ENCODE data around the gene CCDC188. TPM values are rescaled to one million over a fixed set of nuclear protein-coding genes. Genes with fewer than 3 reads are reported as not detected.

The CCDC188 gene
- total RNA-seq, 1 experiment from 2014 or later: not detected

DNA sequence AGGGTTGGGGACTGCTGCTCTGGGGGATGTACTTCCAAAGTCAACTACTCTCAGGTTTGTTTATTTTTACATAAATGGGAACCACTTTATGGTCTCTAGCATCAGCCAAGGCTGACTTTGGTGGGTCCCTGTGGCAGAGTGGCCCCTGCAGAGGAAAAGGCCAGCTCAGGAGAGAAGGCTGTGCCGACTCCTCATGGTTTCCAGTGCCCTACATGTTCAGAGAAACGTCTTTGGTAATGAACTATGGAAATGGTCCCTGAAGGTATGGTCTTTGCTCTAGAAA is 22.3 kb downstream of the CCDC188 start:
- peak overlapping the region; percentile 48 to 74 (median 55); a peak in 3 of 7 replicates for H3K27ac Mint-ChIP-seq
- H3K9me3 Mint-ChIP-seq: no peaks in the 10 kb centered on the region
- no peak overlapping the region for H3K27ac ChIP-seq (ENCODE audit: insufficient read length, low read depth, low read length)
- H3K56ac ChIP-seq (ENCODE audit: insufficient read length, low read depth, low read length): no peak overlapping the region
- no peak overlapping the region for H3T11ph ChIP-seq (ENCODE audit: low read length)
- no peaks in the 10 kb centered on the region for H3K9me3 ChIP-seq (ENCODE audit: control insufficient read depth, low read depth, low read length)
- H4K5ac ChIP-seq (ENCODE audit: insufficient read length, low read depth, low read length): no peak overlapping the region
- H2BK15ac ChIP-seq (ENCODE audit: low read depth, low read length): no peak overlapping the region
- no peak overlapping the region for H3K9ac ChIP-seq (ENCODE audit: extremely low read depth, insufficient read length, low read length)
- H3K79me1 ChIP-seq (ENCODE audit: insufficient read depth, low read depth, low read length, poor library complexity, severe bottlenecking): peaks cover 3% of the 10 kb centered on the region
- no peak overlapping the region for H2AK5ac ChIP-seq (ENCODE audit: insufficient read length, low read length)
- no CpG with 5 or more reads among the region's 2 CpGs for WGBS (ENCODE audit: extremely low coverage, insufficient read length, low lambda C conversion rate)
- H3K4ac ChIP-seq (ENCODE audit: low read depth, low read length): no peak overlapping the region
- no peaks in the 10 kb centered on the region for H3K27me3 ChIP-seq (ENCODE audit: insufficient read depth, low read length)
- DNase-seq: no peak
- no peak overlapping the region for H2BK20ac ChIP-seq (ENCODE audit: low read depth, low read length, poor library complexity, severe bottlenecking)
- no peak overlapping the region for H2BK12ac ChIP-seq (ENCODE audit: insufficient read length, low read depth, low read length)
- H2BK5ac ChIP-seq (ENCODE audit: insufficient read length, low read length): no peak overlapping the region
- H3K27me3 Mint-ChIP-seq (ENCODE audit: low read depth): no peaks in the 10 kb centered on the region; the same call in 1 of the 2 replicates
- peaks cover 4% of the 10 kb centered on the region for H3K23me2 ChIP-seq (ENCODE audit: insufficient read length, low read depth, low read length, poor library complexity, severe bottlenecking)
- no peak overlapping the region for H2BK120ac ChIP-seq (ENCODE audit: low read depth, low read length, poor library complexity, severe bottlenecking)
- H3K14ac ChIP-seq (ENCODE audit: insufficient read depth, low read length): no peak overlapping the region
- no peak overlapping the region for H3K23ac ChIP-seq (ENCODE audit: insufficient read length, low read depth, low read length)
- H3K4me1 ChIP-seq (ENCODE audit: insufficient read depth, low read length): no peaks in the 10 kb centered on the region
- no peak overlapping the region for H4K8ac ChIP-seq (replicated peaks; ENCODE audit: insufficient read length, low read depth, low read length)
- H3K36me3 Mint-ChIP-seq (ENCODE audit: insufficient read depth in 1 of 3, low read depth in 3 of 3): peaks cover 22 to 47% (median 42%) of the 10 kb centered on the region in 3 experiments; a peak in 6 of 7 replicates
- peaks cover 5 to 8% of the 10 kb centered on the region in 2 experiments for H3K4me1 Mint-ChIP-seq
- no peak overlapping the region for H3K18ac ChIP-seq (ENCODE audit: insufficient read length, low read depth, low read length)
- no peak for TF ChIP-seq CTCF (conservative IDR thresholded peaks at IDR 0.05)
- no peaks in the 10 kb centered on the region; the same call in 1 of the 2 replicates for H3K79me2 ChIP-seq (ENCODE audit: insufficient read depth, low read length)
- H4K20me1 ChIP-seq (ENCODE audit: control insufficient read depth, insufficient read depth, insufficient read length): peaks cover 2% of the 10 kb centered on the region
- H4K91ac ChIP-seq (ENCODE audit: insufficient read length, low read depth, low read length): no peak overlapping the region
- H3K4me3 Mint-ChIP-seq: peak overlapping the region in 1 of 2 experiments; percentile 7; a peak in 1 of 5 replicates
- no peak overlapping the region for H3K4me2 ChIP-seq (ENCODE audit: insufficient read depth, insufficient read length, low read length)
- H2AFZ ChIP-seq (ENCODE audit: low read length): no peak overlapping the region

Measured in H9 (cell line).